DOHH2 (cell line): ENCODE results near the gene C6orf52.
"Not testable (repeated sequence)": the region's sequence is repeated elsewhere in the genome, so short reads cannot be mapped to it uniquely, and the experiment has no call there.

Experiments
- EZH2phosphoT487 ChIP-seq: fragments of 200-600 bp; sonication (generic); IDR thresholded peaks from 2 replicates; pipeline ENCODE4 v1.6.1; 2017; ENCODE audit warnings: borderline replicate concordance, mild to moderate bottlenecking, antibody characterized with exemption, low read length, moderate library complexity, mixed read lengths
- TF ChIP-seq, protein P1 (sequence below): fragments of 200-600 bp; sonication (generic); IDR thresholded peaks from one replicate; pipeline ENCODE4 v1.5.1; 2014; ENCODE audit warnings: antibody characterized with exemption, mild to moderate bottlenecking, low read depth, low read length; ENCODE audit not compliant: poor library complexity, severe bottlenecking

DNA sequence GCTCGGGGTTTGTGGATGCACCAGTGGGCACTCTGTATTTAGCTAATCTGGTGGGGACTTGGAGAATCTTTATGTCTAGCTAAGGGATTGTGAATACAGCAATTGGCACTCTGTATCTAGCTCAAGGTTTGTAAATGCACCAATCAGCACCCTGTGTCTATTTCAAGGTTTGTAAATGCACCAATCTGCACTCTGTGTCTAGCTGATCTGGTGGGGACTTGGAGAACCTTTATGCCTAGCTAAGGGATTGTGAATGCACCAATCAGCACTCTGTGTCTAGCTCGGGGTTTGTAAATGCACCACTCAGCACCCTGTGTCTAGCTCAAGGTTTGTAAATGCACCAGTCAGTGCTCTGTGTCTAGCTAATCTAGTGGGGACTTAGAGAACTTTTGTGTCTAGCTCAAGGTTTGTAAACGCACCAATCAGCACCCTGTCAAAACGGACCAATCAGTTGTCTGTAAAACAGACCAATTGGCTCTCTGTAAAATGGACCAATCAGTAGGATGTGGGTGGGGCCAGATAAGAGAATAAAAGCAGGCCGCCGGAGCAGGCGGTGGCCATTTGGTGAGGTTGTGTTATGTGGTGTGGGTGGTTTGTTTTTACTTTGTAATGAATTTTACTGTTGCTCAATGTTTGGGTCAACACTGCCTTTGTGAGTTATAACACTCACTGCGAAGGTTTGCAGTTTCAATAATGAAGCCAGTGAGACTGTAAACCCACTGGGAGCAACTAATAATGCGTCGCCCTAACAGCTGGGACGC lies 33.8 kb downstream of the C6orf52 start:
- TF ChIP-seq, protein P1, sequence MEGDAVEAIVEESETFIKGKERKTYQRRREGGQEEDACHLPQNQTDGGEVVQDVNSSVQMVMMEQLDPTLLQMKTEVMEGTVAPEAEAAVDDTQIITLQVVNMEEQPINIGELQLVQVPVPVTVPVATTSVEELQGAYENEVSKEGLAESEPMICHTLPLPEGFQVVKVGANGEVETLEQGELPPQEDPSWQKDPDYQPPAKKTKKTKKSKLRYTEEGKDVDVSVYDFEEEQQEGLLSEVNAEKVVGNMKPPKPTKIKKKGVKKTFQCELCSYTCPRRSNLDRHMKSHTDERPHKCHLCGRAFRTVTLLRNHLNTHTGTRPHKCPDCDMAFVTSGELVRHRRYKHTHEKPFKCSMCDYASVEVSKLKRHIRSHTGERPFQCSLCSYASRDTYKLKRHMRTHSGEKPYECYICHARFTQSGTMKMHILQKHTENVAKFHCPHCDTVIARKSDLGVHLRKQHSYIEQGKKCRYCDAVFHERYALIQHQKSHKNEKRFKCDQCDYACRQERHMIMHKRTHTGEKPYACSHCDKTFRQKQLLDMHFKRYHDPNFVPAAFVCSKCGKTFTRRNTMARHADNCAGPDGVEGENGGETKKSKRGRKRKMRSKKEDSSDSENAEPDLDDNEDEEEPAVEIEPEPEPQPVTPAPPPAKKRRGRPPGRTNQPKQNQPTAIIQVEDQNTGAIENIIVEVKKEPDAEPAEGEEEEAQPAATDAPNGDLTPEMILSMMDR, result not testable (repeated sequence)
- not testable (repeated sequence) for TF ChIP-seq EZH2phosphoT487
